Thyroid gland (tissue), 4 donors: ENCODE measurements around the gene INPP5A.

Experiments
- CTCF ChIP-seq, 6 experiments: fragments of 200-600 bp in 3 of 6; fragments of 450-650 bp in 3 of 6; sonication (generic) in 3 of 6; IDR thresholded peaks; one replicate each; pipeline ENCODE4 v1.5.1; 2016 to 2019; ENCODE audit warnings: antibody characterized with exemption in 6 of 6, mild to moderate bottlenecking in 2 of 6, inconsistent platforms in 1 of 6, moderate library complexity in 1 of 6
- POLR2A ChIP-seq, 2 donors: fragments of 450-650 bp; IDR thresholded peaks; one replicate each; pipeline ENCODE4 v1.6.1; 2017; ENCODE audit warnings: antibody characterized with exemption in 2 of 2, mild to moderate bottlenecking in 2 of 2, moderate library complexity in 1 of 2

GRCh38 chr10:132650611-132651250 lies 113.1 kb downstream of the INPP5A start:
- TF ChIP-seq CTCF (IDR thresholded peaks at IDR 0.05) (no peak), POLR2A (IDR thresholded peaks at IDR 0.05) (no peak)
